ENCODE measurements around the gene COMTD1.

The COMTD1 gene

GRCh38 chr10:75235375-75236177 lies at the start of gene COMTD1:
COMTD1 (minus strand) TSS chr10:75235957; CDS start chr10:75235928, 29 bp downstream.
- H3K4me3 ChIP-seq (ENCODE audit: low read depth, low read length), result peak within 1 kb of the TSS; percentile 57
- peak; percentile 89 for DNase-seq (ENCODE audit: low read depth, low spot score)
- peak; percentile 100 for TF ChIP-seq CTCF (IDR thresholded peaks at IDR 0.05; ENCODE audit: low read depth, low read length)
- in situ Hi-C loops (cut with HindIII; ENCODE audit: low sequenced_read_pairs), result no loop called here

DNA sequence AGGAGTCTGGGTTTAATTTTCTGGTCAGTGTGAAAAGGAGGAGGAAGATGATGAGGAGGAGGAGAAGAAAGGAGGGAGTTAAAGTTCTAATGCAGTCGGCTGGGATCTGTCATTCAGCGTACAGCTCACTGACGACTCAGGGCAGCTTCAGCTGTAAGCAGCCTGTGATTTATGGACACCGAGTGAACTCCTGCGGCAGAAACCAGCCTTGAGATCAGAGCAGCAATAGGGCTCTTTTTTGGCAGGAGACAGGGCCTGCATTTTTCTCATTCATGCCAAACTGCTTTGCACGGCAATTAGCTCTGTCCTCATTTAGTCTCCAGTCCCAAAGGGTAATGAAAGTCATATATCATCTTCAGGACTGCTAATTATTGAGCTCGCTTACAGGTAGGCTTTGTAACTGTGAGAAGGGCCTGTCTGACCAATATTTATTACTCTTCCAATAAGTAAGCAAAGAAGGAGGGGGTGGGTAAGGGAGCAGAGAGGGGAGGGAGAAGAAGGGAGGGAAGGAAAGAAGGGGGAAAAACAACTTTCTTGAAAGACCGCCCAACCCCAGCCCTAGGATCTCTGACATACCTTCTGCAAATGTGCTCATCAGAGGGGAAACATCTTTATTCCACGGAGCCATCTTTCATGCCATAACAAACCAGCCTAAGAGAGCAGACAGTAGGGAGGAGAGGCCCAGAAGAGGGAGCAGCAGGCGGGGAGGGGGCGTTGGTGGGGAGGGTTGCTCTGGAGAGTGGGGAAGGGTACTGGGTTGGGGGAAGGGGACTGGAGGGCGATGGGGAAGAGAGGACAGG lies 48.1 kb upstream of the COMTD1 start:
- no peak for TF ChIP-seq CTCF (IDR thresholded peaks at IDR 0.05; ENCODE audit: low read depth, low read length)
- no peak overlapping the region for H3K4me3 ChIP-seq (ENCODE audit: low read depth, low read length)
- peak; percentile 43 for DNase-seq (ENCODE audit: low read depth, low spot score)
- in situ Hi-C loops (cut with HindIII; ENCODE audit: low sequenced_read_pairs), result no loop called here

GRCh38 chr10:75283078-75283670 lies 47.4 kb upstream of the COMTD1 start:
- H3K4me3 ChIP-seq (ENCODE audit: low read depth, low read length), result no peak overlapping the region
- in situ Hi-C loops (cut with HindIII; ENCODE audit: low sequenced_read_pairs), result no loop called here
- DNase-seq (ENCODE audit: low read depth, low spot score), result no peak
- TF ChIP-seq CTCF (IDR thresholded peaks at IDR 0.05; ENCODE audit: low read depth, low read length), result no peak

DNA sequence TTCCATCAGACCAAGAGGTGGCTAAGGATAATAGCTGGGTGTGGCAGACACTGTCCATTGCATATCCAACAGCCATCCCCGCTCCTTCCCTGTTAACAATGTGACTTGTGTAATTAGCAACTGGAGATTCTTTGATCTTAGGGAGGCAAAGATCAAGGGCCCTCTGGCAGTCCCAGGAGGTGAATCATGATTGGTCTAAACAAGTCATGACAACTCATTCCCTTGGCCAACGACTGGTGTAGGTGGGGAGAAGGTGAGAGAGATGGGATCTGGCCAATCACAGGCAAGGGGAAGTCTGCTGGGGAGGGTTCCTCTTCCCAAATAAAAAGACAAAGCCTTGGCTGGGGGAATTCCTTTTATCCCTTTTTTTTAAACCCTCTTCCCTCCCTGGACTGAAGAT lies 46.2 kb upstream of the COMTD1 start:
- in situ Hi-C loops (cut with HindIII; ENCODE audit: low sequenced_read_pairs), result no loop called here
- no peak overlapping the region for H3K4me3 ChIP-seq (ENCODE audit: low read depth, low read length)
- DNase-seq (ENCODE audit: low read depth, low spot score), result no peak
- TF ChIP-seq CTCF (IDR thresholded peaks at IDR 0.05; ENCODE audit: low read depth, low read length), result no peak

DNA sequence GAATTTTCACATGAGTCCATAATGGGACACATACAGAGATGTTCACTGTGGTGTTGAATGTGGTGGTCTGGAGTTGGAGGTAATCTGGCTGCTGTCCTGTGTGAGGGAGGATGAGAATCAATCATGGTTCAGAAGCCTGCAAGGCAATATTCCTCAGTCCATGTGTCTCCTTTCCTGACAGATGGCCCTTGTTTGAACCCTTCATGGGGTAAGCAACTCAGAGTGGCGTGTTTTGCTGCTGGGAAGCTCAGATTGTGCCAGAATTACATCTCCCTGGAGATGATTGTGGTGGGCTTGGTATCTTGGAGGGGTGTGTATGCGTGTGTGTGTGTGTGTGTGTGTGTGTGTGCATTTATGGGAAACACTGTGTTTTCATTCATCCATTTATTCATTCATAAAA lies 44.5 kb upstream of the COMTD1 start:
- TF ChIP-seq CTCF (IDR thresholded peaks at IDR 0.05; ENCODE audit: low read depth, low read length), result no peak
- DNase-seq (ENCODE audit: low read depth, low spot score), result no peak
- H3K4me3 ChIP-seq (ENCODE audit: low read depth, low read length), result no peak overlapping the region
- in situ Hi-C loops (cut with HindIII; ENCODE audit: low sequenced_read_pairs), result no loop called here

DNA sequence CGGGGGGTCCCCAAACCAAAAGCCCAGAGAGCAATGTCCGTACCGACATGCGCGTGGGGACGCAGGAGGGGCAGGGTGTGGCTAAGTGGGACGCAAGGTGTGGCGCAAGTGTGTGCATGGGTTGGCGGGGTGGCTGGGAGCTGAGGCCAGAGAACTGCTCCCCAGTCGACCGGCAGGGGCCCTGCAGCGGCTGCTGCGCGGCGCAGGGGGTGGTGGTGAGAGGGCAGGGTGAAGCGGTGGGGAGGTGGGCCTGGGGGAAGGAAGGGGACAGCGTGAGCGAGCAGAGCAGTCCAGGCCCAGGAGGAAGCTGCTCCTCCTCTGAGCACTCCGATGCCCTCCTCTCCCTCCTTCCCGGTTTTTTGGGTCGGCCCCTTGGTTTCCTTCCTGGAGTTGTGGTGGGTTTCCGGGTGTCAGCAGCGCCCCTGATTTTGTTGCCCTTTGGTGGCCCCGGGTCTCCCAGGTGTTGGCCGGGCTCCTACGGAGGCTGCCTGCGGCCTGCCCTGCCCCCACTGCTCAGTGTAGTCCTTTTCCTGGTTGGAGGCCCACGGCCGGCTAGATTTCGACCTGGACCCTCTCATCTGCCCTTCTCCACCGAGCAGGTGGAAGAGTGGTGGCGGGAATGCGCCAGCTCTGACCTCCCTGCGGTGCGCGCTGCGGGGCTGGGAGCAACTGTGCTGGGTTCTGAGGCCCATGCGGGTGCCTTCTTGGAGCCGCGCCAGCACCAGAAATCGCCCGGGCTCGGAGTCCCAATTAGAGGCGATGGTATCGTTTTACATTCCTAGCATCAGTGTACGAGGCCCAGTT lies 40.5 kb upstream of the COMTD1 start:
- H3K4me3 ChIP-seq (ENCODE audit: low read depth, low read length), result no peak overlapping the region
- TF ChIP-seq CTCF (IDR thresholded peaks at IDR 0.05; ENCODE audit: low read depth, low read length), result no peak
- DNase-seq (ENCODE audit: low read depth, low spot score), result no peak
- in situ Hi-C loops (cut with HindIII; ENCODE audit: low sequenced_read_pairs), result no loop called here

Measured in astrocyte of the spinal cord (primary cell).